22Rv1 (cell line): ENCODE results near the gene ATP9A.

Experiments
- CTCF ChIP-seq: fragments of 450-650 bp; IDR thresholded peaks from 2 replicates; pipeline ENCODE4 v1.5.1; 2017; ENCODE audit warnings: mild to moderate bottlenecking
- ZFX ChIP-seq: fragments of 450-650 bp; IDR thresholded peaks from 2 replicates; pipeline ENCODE4 v1.6.1; 2017; ENCODE audit warnings: antibody characterized with exemption, borderline replicate concordance

- TF ChIP-seq CTCF (no peak), ZFX (no peak)
Observed at GRCh38 chr20:51651921-51652549, 116.2 kb downstream of the ATP9A start.
